Thyroid gland (tissue), 4 donors: ENCODE data around the gene IQSEC1. TPM values are rescaled to one million over a fixed set of nuclear protein-coding genes. Genes with fewer than 3 reads are reported as not detected.

ENCODE experiments used
- DNase-seq, 2 donors: peaks; one replicate each; pipeline ENCODE4 v3.0.0-alpha.2; 2019
- H3K27ac ChIP-seq, 3 donors: fragments of 200-600 bp; sonication (generic); 1 replicate in 2 of 3; 2 replicates in 1 of 3; pipeline ENCODE4 v1.5.1; 2016 to 2019; ENCODE audit warnings: mild to moderate bottlenecking in 1 of 3, moderate library complexity in 1 of 3
- H3K27me3 ChIP-seq: fragments of 200-600 bp; sonication (generic); one replicate; pipeline ENCODE4 v1.5.1; 2019
- H3K36me3 ChIP-seq, 2 donors: fragments of 200-600 bp; sonication (generic); one replicate each; pipeline ENCODE4 v1.5.1; 2016 to 2019
- H3K4me1 ChIP-seq, 2 donors: fragments of 200-600 bp; sonication (generic); one replicate each; pipeline ENCODE4 v1.5.1; 2017 to 2019
- H3K4me3 ChIP-seq, 3 donors: fragments of 200-600 bp; sonication (generic); replicated peaks in 1 of 3; 1 replicate in 2 of 3; 2 replicates in 1 of 3; pipeline ENCODE4 v1.5.1; 2016; ENCODE audit warnings: mild to moderate bottlenecking in 1 of 3
- H3K9me3 ChIP-seq: fragments of 200-600 bp; sonication (generic); one replicate; pipeline ENCODE4 v1.5.1; 2017
- POLR2A ChIP-seq, 2 donors: fragments of 450-650 bp; IDR thresholded peaks; one replicate each; pipeline ENCODE4 v1.6.1; 2017; ENCODE audit warnings: antibody characterized with exemption in 2 of 2, mild to moderate bottlenecking in 2 of 2, moderate library complexity in 1 of 2
- WGBS, 2 donors: methylation state at CpG; one replicate each; pipeline ENCODE4 v1.1.5; 2017; 5-methylcytosine and 5-hydroxymethylcytosine counted together
- intact Hi-C: fragments of 100-400 bp; cut with DNase I; formaldehyde crosslinking; loops from one replicate; pipeline ENCODE4 v1.15.1; 2023
- total RNA-seq, 4 donors: library from RNA; depleted of rRNA; stranded (reverse); fragments of >200 nt; gene quantifications; one replicate each; pipeline ENCODE4 v1.2.3, GENCODE V29; 2016
- TF ChIP-seq, protein P1 (sequence below), 6 experiments: fragments of 200-600 bp in 3 of 6; fragments of 450-650 bp in 3 of 6; sonication (generic) in 3 of 6; IDR thresholded peaks; one replicate each; pipeline ENCODE4 v1.5.1; 2016 to 2019; ENCODE audit warnings: antibody characterized with exemption in 6 of 6, mild to moderate bottlenecking in 2 of 6, inconsistent platforms in 1 of 6, moderate library complexity in 1 of 6

The IQSEC1 gene
- total RNA-seq, 4 donors from 2014 or later: 37.1 to 48.3 (median 38.9) TPM

GRCh38 chr3:13027154-13027553 is 46.1 kb downstream of the IQSEC1 start:
- H3K4me1 ChIP-seq: peaks cover 0 to 9% of the 10 kb centered on the region in 2 donors
- intact Hi-C loops: no loop called here
- H3K27ac ChIP-seq: no peak overlapping the region
- H3K27me3 ChIP-seq: no peaks in the 10 kb centered on the region
- no peak for TF ChIP-seq POLR2A (IDR thresholded peaks at IDR 0.05)
- TF ChIP-seq, protein P1, sequence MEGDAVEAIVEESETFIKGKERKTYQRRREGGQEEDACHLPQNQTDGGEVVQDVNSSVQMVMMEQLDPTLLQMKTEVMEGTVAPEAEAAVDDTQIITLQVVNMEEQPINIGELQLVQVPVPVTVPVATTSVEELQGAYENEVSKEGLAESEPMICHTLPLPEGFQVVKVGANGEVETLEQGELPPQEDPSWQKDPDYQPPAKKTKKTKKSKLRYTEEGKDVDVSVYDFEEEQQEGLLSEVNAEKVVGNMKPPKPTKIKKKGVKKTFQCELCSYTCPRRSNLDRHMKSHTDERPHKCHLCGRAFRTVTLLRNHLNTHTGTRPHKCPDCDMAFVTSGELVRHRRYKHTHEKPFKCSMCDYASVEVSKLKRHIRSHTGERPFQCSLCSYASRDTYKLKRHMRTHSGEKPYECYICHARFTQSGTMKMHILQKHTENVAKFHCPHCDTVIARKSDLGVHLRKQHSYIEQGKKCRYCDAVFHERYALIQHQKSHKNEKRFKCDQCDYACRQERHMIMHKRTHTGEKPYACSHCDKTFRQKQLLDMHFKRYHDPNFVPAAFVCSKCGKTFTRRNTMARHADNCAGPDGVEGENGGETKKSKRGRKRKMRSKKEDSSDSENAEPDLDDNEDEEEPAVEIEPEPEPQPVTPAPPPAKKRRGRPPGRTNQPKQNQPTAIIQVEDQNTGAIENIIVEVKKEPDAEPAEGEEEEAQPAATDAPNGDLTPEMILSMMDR (IDR thresholded peaks at IDR 0.05): no peak
- no peak overlapping the region for H3K4me3 ChIP-seq
- no peak for DNase-seq
- H3K9me3 ChIP-seq: no peaks in the 10 kb centered on the region
- H3K36me3 ChIP-seq: no peaks in the 10 kb centered on the region
- WGBS, 2 donors: 95 to 96% methylated on average over 7 of the region's 7 CpGs

GRCh38 chr3:13026534-13026933 is 46.7 kb downstream of the IQSEC1 start:
- intact Hi-C loops: no loop called here
- 89 to 96% methylated on average over 3 of the region's 3 CpGs for WGBS, 2 donors
- TF ChIP-seq, protein P1 (IDR thresholded peaks at IDR 0.05): no peak
- TF ChIP-seq POLR2A (IDR thresholded peaks at IDR 0.05): no peak
- Histone ChIP-seq H3K9me3 (no peaks in the 10 kb centered on the region), H3K4me1 (peaks cover 5 to 15% of the 10 kb centered on the region in 2 donors), H3K27me3 (no peaks in the 10 kb centered on the region), H3K4me3 (no peak overlapping the region), H3K36me3 (no peaks in the 10 kb centered on the region), H3K27ac (no peak overlapping the region)
- DNase-seq: no peak

- TF ChIP-seq, protein P1 (IDR thresholded peaks at IDR 0.05): no peak
- 90 to 92% methylated on average over 10 of the region's 10 CpGs for WGBS, 2 donors
- no peaks in the 10 kb centered on the region for H3K9me3 ChIP-seq
- H3K36me3 ChIP-seq: no peaks in the 10 kb centered on the region
- no peak for DNase-seq
- H3K27ac ChIP-seq: no peak overlapping the region
- H3K4me1 ChIP-seq: peaks cover 10 to 21% of the 10 kb centered on the region in 2 donors
- intact Hi-C loops: no loop called here
- H3K4me3 ChIP-seq: no peak overlapping the region
- H3K27me3 ChIP-seq: no peaks in the 10 kb centered on the region
Observed at GRCh38 chr3:13025778-13026518, 47.3 kb downstream of the IQSEC1 start.

- no peaks in the 10 kb centered on the region for H3K9me3 ChIP-seq
- no peak for DNase-seq
- WGBS, 2 donors: 59 to 78% methylated on average over 6 to 8 of the region's 8 CpGs
- H3K27ac ChIP-seq: no peak overlapping the region
- intact Hi-C loops: no loop called here
- no peak overlapping the region for H3K4me3 ChIP-seq
- no peaks in the 10 kb centered on the region for H3K36me3 ChIP-seq
- TF ChIP-seq POLR2A (IDR thresholded peaks at IDR 0.05): no peak
- TF ChIP-seq, protein P1 (IDR thresholded peaks at IDR 0.05): no peak
- H3K27me3 ChIP-seq: no peaks in the 10 kb centered on the region
- peaks cover 10 to 22% of the 10 kb centered on the region in 2 donors for H3K4me1 ChIP-seq
Observed at GRCh38 chr3:13025090-13025489, 48.1 kb downstream of the IQSEC1 start.

DNA sequence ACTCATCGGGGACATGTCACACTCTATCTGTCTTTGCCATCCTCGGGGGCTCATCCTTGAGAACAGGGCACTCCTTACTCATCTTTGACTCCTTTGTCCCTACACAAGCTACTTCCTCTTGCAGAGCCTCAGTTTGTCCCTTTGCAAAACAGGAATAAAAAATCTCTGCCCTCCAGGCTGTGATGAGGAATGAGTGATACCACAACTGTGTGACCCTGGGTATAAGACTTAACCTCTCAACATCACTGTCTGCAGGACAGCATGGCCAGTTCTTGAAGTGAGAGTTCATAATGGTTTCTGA is 48.5 kb downstream of the IQSEC1 start:
- TF ChIP-seq POLR2A (IDR thresholded peaks at IDR 0.05): no peak
- TF ChIP-seq, protein P1 (IDR thresholded peaks at IDR 0.05): no peak
- no peaks in the 10 kb centered on the region for H3K9me3 ChIP-seq
- H3K4me1 ChIP-seq: peaks cover 10 to 26% of the 10 kb centered on the region in 2 donors
- intact Hi-C loops: no loop called here
- no peak overlapping the region for H3K27ac ChIP-seq
- 93 to 94% methylated on average over 2 of the region's 2 CpGs for WGBS, 2 donors
- H3K36me3 ChIP-seq: no peaks in the 10 kb centered on the region
- no peak overlapping the region for H3K4me3 ChIP-seq
- DNase-seq: no peak
- no peaks in the 10 kb centered on the region for H3K27me3 ChIP-seq
